IMR-90 (cell line): ENCODE data around the gene FBXW11. TPM values are rescaled to one million over a fixed set of nuclear protein-coding genes. Genes with fewer than 3 reads are reported as not detected.

Experiments used
- ATAC-seq: fragments of 200-7000 bp; cut with Tn5 transposase; 2 replicates; pipeline ENCODE4 v1.9.1; 2020; ENCODE audit warnings: low read depth, mild to moderate bottlenecking, moderate library complexity
- BruUV-seq: library from RNA; stranded (reverse); fragments of 400-500 nt; replicated peaks from 2 replicates; lab custom pipeline; 2021; lab: Mats Ljungman, UMichigan
- CTCF ChIA-PET: fragments of 300-600 bp; formaldehyde crosslinking; extraction: SDS; loops from one replicate; lab custom pipeline; 2021; ENCODE audit warnings: antibody characterized with exemption; lab: Yijun Ruan, JAX
- POLR2A ChIA-PET: fragments of 300-600 bp; sonication (Branson Sonifier 250); formaldehyde crosslinking; loops from one replicate; lab custom pipeline; 2022; ENCODE audit warnings: antibody characterized with exemption; ENCODE audit not compliant: unreplicated experiment; lab: Charles Lee
- DNase-seq: peaks from one replicate; pipeline ENCODE4 v3.0.0; 2013
- H2AFZ ChIP-seq: replicated peaks from 2 replicates; pipeline ENCODE3; 2013; ENCODE audit warnings: low read length, mild to moderate bottlenecking; ENCODE audit not compliant: poor library complexity
- H2AK5ac ChIP-seq: 2 replicates; pipeline ENCODE4 v1.6.1; 2013; ENCODE audit warnings: low read depth, low read length, inconsistent platforms
- H2AK9ac ChIP-seq: replicated peaks from 2 replicates; pipeline ENCODE3; 2013; ENCODE audit warnings: mild to moderate bottlenecking, low read depth, low read length, moderate library complexity; ENCODE audit not compliant: poor library complexity
- H2BK120ac ChIP-seq: 2 replicates; pipeline ENCODE4 v1.6.1; 2013; ENCODE audit warnings: low read depth, low read length, inconsistent platforms
- H2BK15ac ChIP-seq: 3 replicates; pipeline ENCODE4 v1.6.1; 2013; ENCODE audit warnings: low read depth, low read length, inconsistent platforms
- H2BK20ac ChIP-seq: 2 replicates; pipeline ENCODE4 v1.6.1; 2013; ENCODE audit warnings: low read depth, mild to moderate bottlenecking, inconsistent platforms, low read length, moderate library complexity
- H2BK5ac ChIP-seq: 2 replicates; pipeline ENCODE4 v1.6.1; 2013; ENCODE audit warnings: mild to moderate bottlenecking, low read depth, low read length, inconsistent platforms; ENCODE audit not compliant: poor library complexity, severe bottlenecking
- H3K14ac ChIP-seq: replicated peaks from 2 replicates; pipeline ENCODE4 v1.6.1; 2013; ENCODE audit warnings: low read depth, low read length, inconsistent platforms
- H3K18ac ChIP-seq: 2 replicates; pipeline ENCODE4 v1.6.1; 2013; ENCODE audit warnings: low read depth, low read length, control low read depth
- H3K23ac ChIP-seq: 2 replicates; pipeline ENCODE4 v1.6.1; 2013; ENCODE audit warnings: low read depth, low read length, inconsistent platforms
- H3K27ac ChIP-seq: 2 replicates; pipeline ENCODE4 v1.5.1; 2013; ENCODE audit warnings: mild to moderate bottlenecking, control low read depth, low read length; ENCODE audit not compliant: insufficient read depth
- H3K27me3 ChIP-seq: 2 replicates; pipeline ENCODE4 v1.6.1; 2013; ENCODE audit warnings: low read length; ENCODE audit not compliant: control insufficient read depth, insufficient read depth
- H3K36me3 ChIP-seq: 2 replicates; pipeline ENCODE4 v1.6.1; 2013; ENCODE audit warnings: low read length, mixed read lengths; ENCODE audit not compliant: control insufficient read depth, insufficient read depth
- H3K4ac ChIP-seq: 2 replicates; pipeline ENCODE4 v1.6.1; 2013; ENCODE audit warnings: low read depth, low read length, inconsistent platforms
- H3K4me1 ChIP-seq: 2 replicates; pipeline ENCODE4 v1.6.1; 2013; ENCODE audit warnings: low read length, mixed read lengths; ENCODE audit not compliant: control insufficient read depth, insufficient read depth
- H3K4me2 ChIP-seq: 2 replicates; pipeline ENCODE4 v1.6.1; 2013; ENCODE audit warnings: low read depth, mild to moderate bottlenecking, control low read depth, low read length, moderate library complexity
- H3K4me3 ChIP-seq: 2 replicates; pipeline ENCODE4 v1.5.1; 2013; ENCODE audit warnings: low read depth, mild to moderate bottlenecking, control low read depth, low read length, moderate library complexity; ENCODE audit not compliant: insufficient read depth
- H3K56ac ChIP-seq: 2 replicates; pipeline ENCODE4 v1.6.1; 2013; ENCODE audit warnings: low read length, inconsistent platforms; ENCODE audit not compliant: insufficient read depth; ENCODE audit errors: extremely low read depth
- H3K79me1 ChIP-seq, 2 experiments: 2 replicates each; pipeline ENCODE4 v1.6.1; 2013; ENCODE audit warnings: low read length in 2 of 2, inconsistent platforms in 1 of 2, low read depth in 1 of 2
- H3K9ac ChIP-seq: 2 replicates; pipeline ENCODE4 v1.6.1; 2013; ENCODE audit warnings: low read depth, low read length, control low read depth
- H3K9me1 ChIP-seq: 2 replicates; pipeline ENCODE4 v1.6.1; 2013; ENCODE audit warnings: low read length, inconsistent platforms; ENCODE audit not compliant: insufficient read depth
- H3K9me3 ChIP-seq: 2 replicates; pipeline ENCODE4 v1.6.1; 2013; ENCODE audit warnings: low read length; ENCODE audit not compliant: control insufficient read depth, insufficient read depth
- H4K20me1 ChIP-seq: 2 replicates; pipeline ENCODE4 v1.6.1; 2013; ENCODE audit warnings: low read length, inconsistent platforms; ENCODE audit not compliant: insufficient read depth
- H4K5ac ChIP-seq: 2 replicates; pipeline ENCODE4 v1.6.1; 2013; ENCODE audit warnings: mild to moderate bottlenecking, low read depth, low read length, control low read depth
- H4K8ac ChIP-seq, 2 experiments: 2 replicates each; pipeline ENCODE4 v1.6.1; 2013; ENCODE audit warnings: low read depth in 2 of 2, low read length in 2 of 2, control low read depth in 1 of 2, inconsistent platforms in 1 of 2
- H4K91ac ChIP-seq: 2 replicates; pipeline ENCODE4 v1.6.1; 2013; ENCODE audit warnings: low read depth, low read length, inconsistent platforms; ENCODE audit not compliant: insufficient read depth
- CEBPB ChIP-seq: IDR thresholded peaks from 2 replicates; pipeline ENCODE4 v1.6.1; 2012; ENCODE audit warnings: low read depth, low read length, improper control_type of control experiment
- RAD21 ChIP-seq: IDR thresholded peaks from 2 replicates; pipeline ENCODE4 v1.6.1; 2012; ENCODE audit warnings: low read length, improper control_type of control experiment
- WGBS, 2 experiments: methylation state at CpG; one replicate each; pipeline versions ENCODE4 v1.1.5 to v1.1.7; 2013; ENCODE audit warnings: missing lambda C conversion rate in 2 of 2; ENCODE audit not compliant: insufficient read length in 1 of 2; ENCODE audit errors: extremely low coverage in 2 of 2; 5-methylcytosine and 5-hydroxymethylcytosine counted together
- dilution Hi-C: fragments of 300-500 bp; cut with HindIII; formaldehyde crosslinking; loops from one replicate; pipeline ENCODE4 v1.14.3; 2018; ENCODE audit warnings: low sequenced_read_pairs; ENCODE audit not compliant: unreplicated experiment
- in situ Hi-C: fragments of 300-500 bp; cut with MboI; formaldehyde crosslinking; loops from 3 replicates; pipeline ENCODE4 v1.14.3; 2019; ENCODE audit warnings: low sequenced_read_pairs, inconsistent platforms, mixed read lengths
- intact Hi-C: fragments of 100-400 bp; cut with micrococcal nuclease; formaldehyde crosslinking; loops from 2 replicates; pipeline ENCODE4 v1.10.0; 2022
- polyA plus RNA-seq, 3 experiments: library from polyadenylated mRNA; depleted of rRNA; stranded (reverse); fragments of >200 nt; gene quantifications; 2 replicates each; pipeline ENCODE4 v1.2.3, GENCODE V29; 2012; ENCODE audit warnings: low replicate concordance in 1 of 3
- total RNA-seq: library from RNA; depleted of rRNA; stranded (reverse); fragments of >200 nt; gene quantifications from 2 replicates; pipeline ENCODE4 v1.2.3, GENCODE V29; 2012

FBXW11 gene
- total and polyA plus RNA-seq, 2 of the 4 experiments (the other 2 are of a cell fraction) = 34.3 to 97.1 TPM

DNA sequence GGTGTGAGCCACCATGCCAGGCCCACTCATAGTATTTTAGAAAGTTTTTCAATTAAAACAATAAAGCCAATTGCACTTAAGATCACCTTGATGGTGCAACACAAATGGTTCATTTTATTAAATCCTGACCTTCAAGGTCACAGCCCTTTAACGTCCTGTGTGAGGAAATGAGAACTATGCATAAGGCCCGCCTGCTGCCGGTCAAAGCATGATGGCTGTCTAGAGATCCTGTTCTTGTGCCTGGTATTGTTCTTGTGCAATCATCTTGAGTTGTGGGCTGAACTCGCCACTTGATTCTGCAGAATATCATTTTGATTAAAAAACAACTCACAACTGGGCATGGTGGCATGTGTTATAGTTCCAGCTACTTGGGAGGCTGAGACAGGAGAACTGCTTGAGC, 43.6 kb upstream of the FBXW11 start:
- no CpG with 5 or more reads among the region's 4 CpGs for WGBS, 2 experiments
- no peak overlapping the region for H4K5ac ChIP-seq
- H3K14ac ChIP-seq = no peak overlapping the region
- H3K23ac ChIP-seq = no peak overlapping the region
- intact Hi-C loops = loop anchor here (5.0 kb wide), 1 partner anchor 232 kb away; the partner anchor contains the start of gene UBTD2
- H2AK5ac ChIP-seq = no peak overlapping the region
- no peak overlapping the region for H3K18ac ChIP-seq
- peaks cover 4% of the 10 kb centered on the region; the same call in 1 of the 2 replicates for H3K9me1 ChIP-seq
- no peak overlapping the region for H3K4me3 ChIP-seq
- H4K8ac ChIP-seq = no peak overlapping the region
- H3K9me3 ChIP-seq = no peaks in the 10 kb centered on the region
- ChIA-PET POLR2A (no interaction called here), CTCF (no interaction called here)
- ATAC-seq (no peak), DNase-seq (no peak)
- no peak overlapping the region for H3K56ac ChIP-seq
- H3K36me3 ChIP-seq = peaks cover 45% of the 10 kb centered on the region
- no peak overlapping the region for H2BK120ac ChIP-seq
- no peak overlapping the region for H3K27ac ChIP-seq
- no peak overlapping the region for H2BK15ac ChIP-seq
- no TSS peak for BruUV-seq
- TF ChIP-seq RAD21 (no peak), CEBPB (0 out of 2 replicates have a peak, but pooled peaks have one; percentile 27)
- dilution Hi-C loops = no loop called here
- H3K4ac ChIP-seq = no peak overlapping the region
- no peak overlapping the region for H4K91ac ChIP-seq
- H3K4me1 ChIP-seq = no peaks in the 10 kb centered on the region
- no peak overlapping the region for H2AK9ac ChIP-seq
- no peak overlapping the region for H2BK20ac ChIP-seq
- H4K20me1 ChIP-seq = no peaks in the 10 kb centered on the region
- H3K27me3 ChIP-seq = no peaks in the 10 kb centered on the region
- H3K4me2 ChIP-seq = no peak overlapping the region
- H2AFZ ChIP-seq = no peak overlapping the region
- in situ Hi-C loops = no loop called here
- H2BK5ac ChIP-seq = no peak overlapping the region
- H3K79me1 ChIP-seq = peaks cover 0 to 3% of the 10 kb centered on the region in 2 experiments; a peak in 2 of 4 replicates
- no peak overlapping the region for H3K9ac ChIP-seq
